ENCODE measurements around the gene STARD7.
"Not testable (repeated sequence)": the region's sequence is repeated elsewhere in the genome, so short reads cannot be mapped to it uniquely, and the experiment has no call there.

Gene STARD7

GRCh38 chr2:96167407-96168013 is 41.1 kb downstream of the STARD7 start:
- no peak for TF ChIP-seq CTCF (IDR thresholded peaks at IDR 0.05; ENCODE audit: low read depth, low read length)
- DNase-seq (ENCODE audit: low read depth, low spot score): no peak
- in situ Hi-C loops (cut with HindIII; ENCODE audit: low sequenced_read_pairs): no loop called here
- no peak overlapping the region for H3K4me3 ChIP-seq (ENCODE audit: low read depth, low read length)

GRCh38 chr2:96164459-96165184 is 44.0 kb downstream of the STARD7 start:
- in situ Hi-C loops (cut with HindIII; ENCODE audit: low sequenced_read_pairs): no loop called here
- no peak for DNase-seq (ENCODE audit: low read depth, low spot score)
- H3K4me3 ChIP-seq (ENCODE audit: low read depth, low read length): no peak overlapping the region
- no peak for TF ChIP-seq CTCF (IDR thresholded peaks at IDR 0.05; ENCODE audit: low read depth, low read length)

- H3K4me3 ChIP-seq (ENCODE audit: low read depth, low read length): no peak overlapping the region
These were observed 44.7 kb downstream of the STARD7 start for GRCh38 chr2:96163768-96164429.

GRCh38 chr2:96163415-96163767 is 45.2 kb downstream of the STARD7 start:
- H3K4me3 ChIP-seq (ENCODE audit: low read depth, low read length): no peak overlapping the region
- no peak for DNase-seq (ENCODE audit: low read depth, low spot score)
- in situ Hi-C loops (cut with HindIII; ENCODE audit: low sequenced_read_pairs): no loop called here
- no peak for TF ChIP-seq CTCF (IDR thresholded peaks at IDR 0.05; ENCODE audit: low read depth, low read length)

More at GRCh38 chr2:96163768-96164429, 44.7 kb downstream of the STARD7 start:
- TF ChIP-seq CTCF (IDR thresholded peaks at IDR 0.05; ENCODE audit: low read depth, low read length): no peak
- no peak for DNase-seq (ENCODE audit: low read depth, low spot score)
- in situ Hi-C loops (cut with HindIII; ENCODE audit: low sequenced_read_pairs): no loop called here

- in situ Hi-C loops (cut with HindIII; ENCODE audit: low sequenced_read_pairs): no loop called here
- no peak overlapping the region for H3K4me3 ChIP-seq (ENCODE audit: low read depth, low read length)
- no peak for TF ChIP-seq CTCF (IDR thresholded peaks at IDR 0.05; ENCODE audit: low read depth, low read length)
- DNase-seq (ENCODE audit: low read depth, low spot score): no peak
These were observed 46.7 kb downstream of the STARD7 start for GRCh38 chr2:96161898-96162297.

- in situ Hi-C loops (cut with HindIII; ENCODE audit: low sequenced_read_pairs); DNase-seq (ENCODE audit: low read depth, low spot score); H3K4me3 ChIP-seq (ENCODE audit: low read depth, low read length): not testable (repeated sequence)
These were observed 48.3 kb downstream of the STARD7 start for GRCh38 chr2:96160366-96160765.

All from astrocyte of the spinal cord (primary cell).